Astrocyte (in vitro differentiated cells and primary cell): ENCODE data around the gene ITGA2. TPM values are rescaled to one million over a fixed set of nuclear protein-coding genes. Genes with fewer than 3 reads are reported as not detected.

ENCODE experiments used
- DNase-seq: peaks from one replicate; pipeline ENCODE4 v3.0.0-alpha.2; 2010; ENCODE audit warnings: low read depth
- FAIRE-seq: peaks from 2 replicates; lab custom pipeline; 2011; peaks lifted over from hg19 to GRCh38; lab: Jason Lieb, UNC
- H2AFZ ChIP-seq: 2 replicates; pipeline ENCODE4 v1.6.0; 2012; ENCODE audit warnings: low read depth, low read length, inconsistent platforms
- H3K27ac ChIP-seq: 2 replicates; pipeline ENCODE4 v1.5.1; 2011; ENCODE audit warnings: low read depth, low read length, inconsistent platforms
- H3K27me3 ChIP-seq: 2 replicates; pipeline ENCODE4 v1.6.0; 2011; ENCODE audit warnings: low read length, inconsistent platforms; ENCODE audit not compliant: insufficient read depth
- H3K36me3 ChIP-seq: 2 replicates; pipeline ENCODE4 v1.5.1; 2011; ENCODE audit warnings: low read length, inconsistent platforms; ENCODE audit not compliant: insufficient read depth
- H3K4me1 ChIP-seq: 2 replicates; pipeline ENCODE4 v1.5.1; 2011; ENCODE audit warnings: low read length, inconsistent platforms; ENCODE audit not compliant: insufficient read depth
- H3K4me2 ChIP-seq: 2 replicates; pipeline ENCODE4 v1.6.0; 2012; ENCODE audit warnings: low read length, inconsistent platforms
- H3K4me3 ChIP-seq: 2 replicates; pipeline ENCODE4 v1.5.1; 2011; ENCODE audit warnings: low read depth, mild to moderate bottlenecking, low read length, inconsistent platforms; ENCODE audit not compliant: insufficient read depth
- H3K79me2 ChIP-seq: 2 replicates; pipeline ENCODE4 v1.6.0; 2012; ENCODE audit warnings: mild to moderate bottlenecking, low read length, inconsistent platforms; ENCODE audit not compliant: insufficient read depth
- H3K9ac ChIP-seq: 2 replicates; pipeline ENCODE4 v1.6.0; 2012; ENCODE audit warnings: mild to moderate bottlenecking, low read length, inconsistent platforms
- H3K9me3 ChIP-seq: 2 replicates; pipeline ENCODE4 v1.5.1; 2012; ENCODE audit warnings: low read depth, mild to moderate bottlenecking, low read length, inconsistent platforms; ENCODE audit not compliant: insufficient read depth
- H4K20me1 ChIP-seq: 2 replicates; pipeline ENCODE4 v1.6.0; 2012; ENCODE audit warnings: low read length, inconsistent platforms; ENCODE audit not compliant: insufficient read depth
- H3K27ac Mint-ChIP-seq: one replicate; pipeline ENCODE4 v1.8.0; 2021; ENCODE audit warnings: mild to moderate bottlenecking, mixed read lengths; ENCODE audit not compliant: unreplicated experiment
- H3K27me3 Mint-ChIP-seq: one replicate; pipeline ENCODE4 v1.8.0; 2021; ENCODE audit warnings: low read depth, mixed read lengths; ENCODE audit not compliant: unreplicated experiment
- H3K36me3 Mint-ChIP-seq: one replicate; pipeline ENCODE4 v1.8.0; 2021; ENCODE audit warnings: low read depth, mixed read lengths; ENCODE audit not compliant: unreplicated experiment
- H3K4me1 Mint-ChIP-seq: one replicate; pipeline ENCODE4 v1.8.0; 2021; ENCODE audit warnings: low read depth, mixed read lengths; ENCODE audit not compliant: unreplicated experiment
- H3K4me3 Mint-ChIP-seq: one replicate; pipeline ENCODE4 v1.8.0; 2021; ENCODE audit warnings: mild to moderate bottlenecking, moderate library complexity, mixed read lengths; ENCODE audit not compliant: unreplicated experiment
- H3K9me3 Mint-ChIP-seq: one replicate; pipeline ENCODE4 v1.8.0; 2021; ENCODE audit warnings: mild to moderate bottlenecking, mixed read lengths; ENCODE audit not compliant: unreplicated experiment
- CTCF ChIP-seq: IDR thresholded peaks from 2 replicates; pipeline ENCODE4 v1.5.1; 2011; ENCODE audit warnings: low read depth, mild to moderate bottlenecking, inconsistent platforms, low read length, moderate library complexity; ENCODE audit not compliant: insufficient read depth
- EZH2 ChIP-seq: IDR thresholded peaks from 2 replicates; pipeline ENCODE4 v1.6.1; 2012; ENCODE audit warnings: mild to moderate bottlenecking, low read length, inconsistent platforms; ENCODE audit not compliant: insufficient read depth
- total RNA-seq: library from RNA; stranded (reverse); gene quantifications from 2 replicates; pipeline ENCODE4 v1.2.1, GENCODE V29; 2021

ITGA2 gene
- total RNA-seq, 1 donor from 2014 or later: 35.9 TPM

- H3K4me3 ChIP-seq: no peak overlapping the region
- H4K20me1 ChIP-seq: no peaks in the 10 kb centered on the region
- Mint-ChIP-seq H3K36me3 (no peaks in the 10 kb centered on the region), H3K4me3 (no peak overlapping the region), H3K27ac (no peak overlapping the region), H3K27me3 (no peaks in the 10 kb centered on the region), H3K4me1 (peaks cover 28% of the 10 kb centered on the region), H3K9me3 (no peaks in the 10 kb centered on the region)
- H3K4me1 ChIP-seq: peaks cover 23% of the 10 kb centered on the region
- no peak overlapping the region for H3K9ac ChIP-seq
- H2AFZ ChIP-seq: no peak overlapping the region
- H3K79me2 ChIP-seq: peaks cover 10% of the 10 kb centered on the region
- no peak for TF ChIP-seq CTCF
- no peak for TF ChIP-seq EZH2
- no peaks in the 10 kb centered on the region for H3K9me3 ChIP-seq
- FAIRE-seq (no peak), DNase-seq (no peak)
- H3K27ac ChIP-seq: no peak overlapping the region
- no peaks in the 10 kb centered on the region for H3K27me3 ChIP-seq
- no peaks in the 10 kb centered on the region for H3K36me3 ChIP-seq
- H3K4me2 ChIP-seq: no peak overlapping the region
These were observed 3.8 kb upstream of the ITGA2 start for GRCh38 chr5:52985306-52985705.

DNA sequence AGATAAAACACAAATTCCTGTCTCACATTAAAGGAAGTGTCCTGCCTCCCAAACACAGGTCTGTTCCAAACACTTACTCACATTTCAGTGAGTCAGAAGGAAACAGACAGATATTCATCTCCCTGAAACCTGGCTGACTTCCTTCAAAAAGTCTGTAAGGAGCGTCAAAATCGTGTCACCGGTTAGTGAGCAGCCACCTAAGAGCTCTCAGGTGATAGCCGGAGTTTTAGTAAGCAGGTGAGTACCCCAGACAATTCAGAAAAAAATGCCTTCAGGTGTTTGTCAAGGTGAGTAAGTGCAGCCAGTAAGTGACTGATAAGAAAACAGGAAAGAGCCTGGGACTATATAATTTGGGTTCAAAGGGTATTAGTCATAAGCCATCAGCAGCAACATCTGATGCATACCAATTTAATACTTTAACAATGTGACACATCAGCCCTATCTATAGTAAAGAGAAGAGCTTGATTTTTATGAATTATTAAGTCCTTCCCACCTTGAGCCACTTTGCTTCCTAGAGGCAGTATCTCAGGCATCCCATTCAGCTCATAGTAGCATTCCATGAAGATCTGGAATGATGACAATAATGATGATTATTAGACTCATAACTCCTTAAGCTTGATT is 1.3 kb upstream of the ITGA2 start:
- no peak for TF ChIP-seq EZH2
- no peak for TF ChIP-seq CTCF
- DNase-seq: peak; percentile 86
- peak; percentile 79 for FAIRE-seq
- Mint-ChIP-seq H3K27ac (peak overlapping the region; percentile 51), H3K36me3 (no peaks in the 10 kb centered on the region), H3K4me3 (peak overlapping the region; percentile 80), H3K4me1 (peaks cover 33% of the 10 kb centered on the region), H3K27me3 (no peaks in the 10 kb centered on the region), H3K9me3 (no peaks in the 10 kb centered on the region)
- Histone ChIP-seq H3K4me3 (no peak overlapping the region), H3K4me1 (peaks cover 28% of the 10 kb centered on the region), H2AFZ (no peak overlapping the region), H3K4me2 (peak overlapping the region; percentile 97), H3K9ac (peak overlapping the region; percentile 79), H4K20me1 (no peaks in the 10 kb centered on the region), H3K9me3 (no peaks in the 10 kb centered on the region), H3K27me3 (no peaks in the 10 kb centered on the region), H3K79me2 (peaks cover 35% of the 10 kb centered on the region), H3K27ac (peak overlapping the region; percentile 55), H3K36me3 (peaks cover under 1% of the 10 kb centered on the region)

GRCh38 chr5:52988335-52989024 is 672 bp upstream of the ITGA2 start:
- H3K9ac ChIP-seq: peak overlapping the region; percentile 79
- no peaks in the 10 kb centered on the region for H3K36me3 Mint-ChIP-seq
- no peak overlapping the region for H3K27ac Mint-ChIP-seq
- peaks cover 31% of the 10 kb centered on the region for H3K4me1 Mint-ChIP-seq
- peaks cover 41% of the 10 kb centered on the region for H3K79me2 ChIP-seq
- peak overlapping the region; percentile 84 for H2AFZ ChIP-seq
- peak overlapping the region; percentile 55 for H3K27ac ChIP-seq
- H3K9me3 ChIP-seq: no peaks in the 10 kb centered on the region
- H3K4me1 ChIP-seq: peaks cover 28% of the 10 kb centered on the region
- TF ChIP-seq CTCF: no peak
- TF ChIP-seq EZH2: no peak
- H3K27me3 Mint-ChIP-seq: no peaks in the 10 kb centered on the region
- DNase-seq (no peak), FAIRE-seq (no peak)
- peak overlapping the region; percentile 87 for H3K4me3 ChIP-seq
- no peaks in the 10 kb centered on the region for H3K27me3 ChIP-seq
- H3K9me3 Mint-ChIP-seq: no peaks in the 10 kb centered on the region
- peak overlapping the region; percentile 97 for H3K4me2 ChIP-seq
- peaks cover 5% of the 10 kb centered on the region for H3K36me3 ChIP-seq
- H4K20me1 ChIP-seq: no peaks in the 10 kb centered on the region
- peak overlapping the region; percentile 80 for H3K4me3 Mint-ChIP-seq
